ENCODE data around the gene NEURL1. TPM values are rescaled to one million over a fixed set of nuclear protein-coding genes. Genes with fewer than 3 reads are reported as not detected.

The NEURL1 gene
- 1 to 10 TPM in 2 of 3 donors, under 1 TPM in 1; 0.95 to 8.5 (median 1.5) TPM for total RNA-seq
- 0.59 TPM for total RNA-seq (2013)

GRCh38 chr10:103493362-103493915 lies at the start of gene NEURL1:
Gene NEURL1 (plus strand): TSS chr10:103493705. CDS start chr10:103494388, 683 bp downstream.
- Histone ChIP-seq H3K27ac (ENCODE audit: low read length) (no peak within 1 kb of the TSS), H3K36me3 (ENCODE audit: control insufficient read depth, insufficient read depth, low read length) (no peaks in the 10 kb centered on the region), H3K27me3 (ENCODE audit: control insufficient read depth, insufficient read depth, low read length) (peaks cover 13% of the 10 kb centered on the region), H3K9me3 (ENCODE audit: control insufficient read depth, insufficient read depth, low read length) (no peaks in the 10 kb centered on the region), H3K4me1 (ENCODE audit: control insufficient read depth, insufficient read depth, low read length) (peaks cover 22% of the 10 kb centered on the region), H3K4me3 (ENCODE audit: low read length) (no peak within 1 kb of the TSS)
- intact Hi-C loops (cut with micrococcal nuclease), result no loop called here
- WGBS (ENCODE audit: insufficient coverage), result 4% methylated on average over 65 of the region's 65 CpGs
- no peak for TF ChIP-seq CTCF (IDR thresholded peaks at IDR 0.05)
- no peaks in the 10 kb centered on the region for H3K36me3 Mint-ChIP-seq
- peaks cover 5 to 6% of the 10 kb centered on the region in 2 donors for H3K4me1 Mint-ChIP-seq
- H3K27me3 Mint-ChIP-seq (ENCODE audit: low read depth in 2 of 2), result peaks cover 36 to 45% of the 10 kb centered on the region in 2 donors
- peak within 1 kb of the TSS; percentile 82 for H3K4me3 Mint-ChIP-seq
- DNase-seq, result peak in 1 of 2 donors; percentile 51
- ATAC-seq, result peak in 2 of 3 donors; percentile 30 to 43
- H3K27ac Mint-ChIP-seq, result peak within 1 kb of the TSS in 1 of 2 donors; percentile 56
- no peaks in the 10 kb centered on the region for H3K9me3 Mint-ChIP-seq

GRCh38 chr10:103444478-103444877 lies 49.0 kb upstream of the NEURL1 start:
- ATAC-seq (no peak), DNase-seq (no peak)
- peaks cover 88% of the 10 kb centered on the region for H3K36me3 ChIP-seq (ENCODE audit: control insufficient read depth, insufficient read depth, low read length)
- TF ChIP-seq CTCF (IDR thresholded peaks at IDR 0.05), result no peak
- H3K36me3 Mint-ChIP-seq, result peaks cover 11% of the 10 kb centered on the region
- H3K9me3 ChIP-seq (ENCODE audit: control insufficient read depth, insufficient read depth, low read length), result no peaks in the 10 kb centered on the region
- H3K4me1 ChIP-seq (ENCODE audit: control insufficient read depth, insufficient read depth, low read length), result peaks cover 28% of the 10 kb centered on the region
- no peaks in the 10 kb centered on the region for H3K27me3 Mint-ChIP-seq (ENCODE audit: low read depth in 2 of 2)
- H3K4me3 Mint-ChIP-seq, result no peak overlapping the region
- peak overlapping the region; percentile 35 to 91 for H3K27ac Mint-ChIP-seq
- H3K4me1 Mint-ChIP-seq, result peaks cover 24 to 49% of the 10 kb centered on the region in 2 donors
- 97% methylated on average over 10 of the region's 10 CpGs for WGBS (ENCODE audit: insufficient coverage)
- no peaks in the 10 kb centered on the region for H3K9me3 Mint-ChIP-seq
- H3K4me3 ChIP-seq (ENCODE audit: low read length), result no peak overlapping the region
- no peaks in the 10 kb centered on the region for H3K27me3 ChIP-seq (ENCODE audit: control insufficient read depth, insufficient read depth, low read length)
- H3K27ac ChIP-seq (ENCODE audit: low read length), result no peak overlapping the region
- intact Hi-C loops (cut with micrococcal nuclease), result no loop called here

- no peak for TF ChIP-seq CTCF (IDR thresholded peaks at IDR 0.05)
- Mint-ChIP-seq H3K36me3 (peaks cover 15% of the 10 kb centered on the region), H3K9me3 (no peaks in the 10 kb centered on the region), H3K4me1 (peaks cover 33 to 57% of the 10 kb centered on the region in 2 donors), H3K27me3 (ENCODE audit: low read depth in 2 of 2) (no peaks in the 10 kb centered on the region), H3K27ac (peak overlapping the region; percentile 35 to 91), H3K4me3 (no peak overlapping the region)
- peaks cover 86% of the 10 kb centered on the region for H3K36me3 ChIP-seq (ENCODE audit: control insufficient read depth, insufficient read depth, low read length)
- no peak overlapping the region for H3K4me3 ChIP-seq (ENCODE audit: low read length)
- peaks cover 37% of the 10 kb centered on the region for H3K4me1 ChIP-seq (ENCODE audit: control insufficient read depth, insufficient read depth, low read length)
- 99% methylated on average over 8 of the region's 9 CpGs for WGBS (ENCODE audit: insufficient coverage)
- DNase-seq (no peak), ATAC-seq (no peak)
- H3K27ac ChIP-seq (ENCODE audit: low read length), result no peak overlapping the region
- no peaks in the 10 kb centered on the region for H3K9me3 ChIP-seq (ENCODE audit: control insufficient read depth, insufficient read depth, low read length)
- H3K27me3 ChIP-seq (ENCODE audit: control insufficient read depth, insufficient read depth, low read length), result no peaks in the 10 kb centered on the region
- intact Hi-C loops (cut with micrococcal nuclease), result no loop called here
Observed at GRCh38 chr10:103445366-103445765, 48.1 kb upstream of the NEURL1 start.

Measured in natural killer cell (primary cell).